Fibroblast of skin of back (primary cell): ENCODE measurements around the gene CFB.
A peak's percentile ranks its signal among the peaks of the same experiment; 100 is the strongest.

ENCODE experiments used
- DNase-seq: peaks from one replicate; pipeline ENCODE4 v3.0.0-alpha.2; 2013

CFB gene

DNA sequence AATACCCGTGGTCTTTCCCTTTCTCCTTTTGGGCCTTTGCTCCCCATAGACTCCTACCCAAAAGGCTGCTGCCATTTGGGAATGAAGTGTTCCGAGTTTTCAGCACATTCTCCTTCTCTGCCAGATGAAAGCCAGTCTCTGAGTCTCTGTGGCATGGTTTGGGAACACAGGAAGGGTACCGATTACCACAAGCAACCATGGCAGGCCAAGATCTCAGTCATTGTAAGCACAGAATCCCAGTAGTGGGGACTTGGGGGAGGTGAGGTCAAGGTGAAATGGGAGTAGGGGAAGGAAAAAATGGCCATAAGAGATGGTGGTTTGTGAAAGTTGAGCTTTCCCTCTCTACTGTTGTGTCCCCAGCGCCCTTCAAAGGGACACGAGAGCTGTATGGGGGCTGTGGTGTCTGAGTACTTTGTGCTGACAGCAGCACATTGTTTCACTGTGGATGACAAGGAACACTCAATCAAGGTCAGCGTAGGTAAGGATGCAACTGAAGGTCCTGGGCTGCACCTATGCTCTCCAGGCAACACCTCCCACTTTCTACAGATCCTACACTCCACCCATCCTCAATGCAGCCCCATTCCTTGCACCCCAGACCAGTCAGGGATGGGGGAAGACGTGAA is 4.1 kb downstream of the CFB start:
- DNase-seq: no peak

DNA sequence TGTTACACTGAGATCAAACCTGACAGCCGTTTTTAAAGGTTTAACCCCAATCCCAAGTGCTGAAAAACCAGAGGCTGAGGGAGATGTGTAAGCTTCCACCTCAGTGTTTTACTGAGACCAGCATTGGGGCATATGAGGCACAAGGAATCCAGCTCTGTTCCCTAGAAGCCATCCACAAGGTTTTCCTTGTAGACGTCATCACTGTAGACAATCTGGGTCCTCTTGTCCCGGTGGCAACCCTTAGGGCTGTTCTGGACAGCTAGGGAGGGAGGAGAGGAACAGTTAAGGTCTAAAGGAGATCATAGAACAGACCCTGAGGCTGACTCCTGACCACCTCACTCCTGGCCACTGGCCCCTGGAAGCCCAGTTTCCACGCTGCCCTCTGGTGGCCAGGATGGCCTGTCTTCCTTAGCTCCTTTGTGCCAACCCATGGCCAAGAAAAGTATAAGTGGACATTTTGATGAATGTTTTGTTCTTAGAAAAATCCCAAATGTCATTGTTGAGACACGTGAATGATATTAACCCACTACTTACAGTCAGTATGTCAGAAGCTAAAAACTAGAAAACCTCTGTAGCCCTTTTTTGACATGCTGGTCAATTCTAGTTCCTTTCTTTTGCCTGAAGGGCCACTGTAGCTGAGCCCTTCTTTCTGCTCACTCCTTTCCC is 6.4 kb downstream of the CFB start:
- DNase-seq: peak; percentile 62

DNA sequence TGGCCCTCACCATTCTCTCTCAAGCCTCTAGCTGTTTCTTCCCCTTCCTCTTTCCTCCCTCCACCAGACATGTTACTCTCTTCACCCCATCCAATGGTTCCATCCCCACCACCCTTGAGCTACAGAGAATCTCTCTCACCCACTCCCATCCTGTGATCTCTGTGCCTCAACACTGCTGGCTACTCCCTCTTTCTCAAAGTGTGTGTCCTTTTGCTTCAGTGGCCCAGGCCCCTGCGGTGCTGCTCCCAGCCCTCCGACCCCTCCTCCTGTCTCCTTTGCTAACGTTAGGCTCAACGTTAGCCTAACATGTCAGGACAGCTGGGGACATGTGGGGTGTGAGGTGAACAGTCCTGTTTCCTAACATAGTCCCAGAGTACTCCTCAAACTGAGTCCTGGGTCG is 7.0 kb downstream of the CFB start:
- DNase-seq: no peak

DNA sequence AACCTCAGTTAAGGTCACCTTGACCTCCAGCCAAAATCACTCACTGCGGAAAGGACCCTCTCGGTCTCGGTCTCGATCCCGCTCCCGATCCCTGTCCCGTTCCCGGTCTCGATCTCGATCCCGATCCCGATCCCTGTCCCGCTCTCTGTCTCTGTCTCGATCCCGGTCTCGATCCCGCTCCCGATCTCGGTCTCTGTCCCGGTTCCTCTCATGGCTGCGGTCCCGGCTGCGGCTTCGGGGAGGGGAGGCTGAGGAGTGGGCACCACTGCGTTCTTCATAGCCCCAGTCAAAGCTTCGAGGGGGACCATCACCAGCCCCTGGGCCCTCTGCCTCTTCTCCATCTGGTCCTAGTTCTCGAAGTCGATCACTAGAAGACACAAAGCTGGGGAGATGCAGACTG is 8.6 kb downstream of the CFB start:
- DNase-seq: no peak

DNA sequence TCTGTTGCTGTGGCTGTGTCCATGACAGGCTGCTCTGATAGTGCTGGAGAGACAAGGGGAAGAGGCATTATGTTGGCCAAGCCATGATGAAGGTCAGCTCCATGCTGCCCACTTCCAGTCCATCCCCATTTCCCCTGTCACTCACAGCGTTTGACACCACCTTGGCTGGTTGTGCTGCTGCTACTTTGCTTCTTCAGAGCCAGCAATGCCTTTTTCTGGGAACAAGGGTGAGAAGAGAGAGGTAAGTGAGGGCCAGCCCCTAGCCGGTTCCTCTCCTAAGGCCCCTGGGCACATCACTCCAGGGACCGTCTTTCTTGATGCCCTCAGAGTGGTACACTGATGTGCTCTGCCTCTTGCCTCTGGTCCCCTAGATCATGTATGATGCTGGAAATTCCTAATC is 10.9 kb downstream of the CFB start:
- no peak for DNase-seq

DNA sequence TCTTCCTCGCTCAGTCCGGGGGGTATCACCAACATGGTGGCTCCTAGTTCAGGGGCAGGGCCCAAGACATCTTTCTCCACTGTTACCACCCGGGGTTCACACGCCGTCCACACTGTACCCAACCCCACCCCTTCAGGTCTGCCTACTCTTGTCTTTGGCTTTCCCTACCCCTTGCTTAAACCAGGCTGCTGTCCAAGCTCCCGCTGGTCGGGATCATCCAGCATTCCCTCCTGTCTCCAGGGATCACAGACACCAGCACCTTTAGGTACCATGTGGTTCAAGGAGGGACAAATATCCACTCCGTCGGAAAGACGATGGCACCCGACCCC is 12.5 kb downstream of the CFB start:
- no peak for DNase-seq

DNA sequence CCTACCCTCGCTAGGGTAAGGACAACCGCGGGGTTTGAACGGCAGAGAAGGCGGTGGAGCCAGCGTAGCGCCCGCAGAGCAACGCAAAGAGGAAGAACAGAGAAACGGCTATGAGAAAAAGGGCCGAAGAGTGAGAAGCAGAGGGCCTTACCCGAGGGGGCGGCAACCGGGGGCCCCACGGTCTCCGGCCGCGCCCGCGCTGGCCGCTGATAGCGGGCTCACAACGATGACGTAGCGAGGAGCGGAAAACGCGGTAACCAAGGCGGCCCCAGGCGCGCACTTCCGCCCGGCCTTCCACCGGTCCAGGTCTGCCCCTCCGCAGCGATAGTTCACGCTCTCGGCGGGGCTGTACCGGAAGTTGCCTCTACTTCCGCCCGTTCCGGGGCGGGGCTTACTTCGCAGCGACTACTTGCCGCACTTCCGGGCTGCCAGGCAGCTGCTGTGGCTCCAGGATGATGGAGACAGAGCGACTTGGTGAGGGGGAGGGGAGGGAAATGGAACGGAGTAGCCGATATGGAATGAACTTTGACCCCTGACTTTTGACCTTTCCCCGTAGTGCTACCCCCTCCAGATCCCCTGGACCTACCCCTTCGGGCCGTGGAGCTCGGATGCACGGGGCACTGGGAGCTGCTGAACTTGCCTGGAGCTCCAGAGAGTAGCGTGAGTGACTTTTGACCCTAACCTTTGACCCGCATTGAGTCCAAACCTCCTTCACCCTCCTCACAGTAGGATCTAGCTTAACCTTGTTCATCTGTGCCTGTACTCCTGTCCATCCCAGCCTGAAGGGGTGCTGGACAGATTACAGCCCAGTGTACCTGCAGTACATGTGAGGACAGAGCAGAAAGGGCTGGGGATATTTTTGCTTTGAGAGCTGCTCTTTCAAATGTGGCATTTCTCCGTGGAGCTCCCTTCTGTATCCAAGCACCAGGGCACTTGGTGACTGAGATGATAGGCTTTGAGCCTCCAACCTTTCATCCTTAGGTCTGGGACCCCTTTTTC is 13.1 kb downstream of the CFB start, which contains the start of the genes NELFE and SKIC2:
NELFE (minus strand) TSS at position 231 of the 999 bp plus-strand sequence. CDS start 525 bp downstream, outside the sequence.
SKIC2 (plus strand) TSS at position 435 of the 999 bp plus-strand sequence; CDS start at position 453, 18 bp downstream.
- peak; percentile 98 for DNase-seq

DNA sequence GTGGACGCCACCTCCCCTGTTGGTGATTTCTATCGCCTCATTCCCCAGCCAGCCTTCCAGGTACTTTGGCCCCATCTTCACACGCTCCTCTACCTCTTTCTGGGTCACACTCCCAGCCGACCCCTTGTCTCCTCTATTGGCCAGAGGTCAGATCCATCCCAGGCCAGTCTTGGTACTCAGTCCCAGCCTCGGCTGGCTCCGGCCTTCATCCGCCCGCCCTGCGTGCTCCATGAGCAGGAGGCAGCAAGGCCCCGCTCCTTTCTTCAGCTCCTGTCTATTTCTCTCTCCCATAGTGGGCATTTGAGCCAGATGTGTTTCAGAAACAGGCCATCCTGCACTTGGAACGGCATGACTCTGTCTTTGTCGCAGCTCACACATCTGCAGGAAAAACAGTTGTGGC is 15.7 kb downstream of the CFB start:
- no peak for DNase-seq

DNA sequence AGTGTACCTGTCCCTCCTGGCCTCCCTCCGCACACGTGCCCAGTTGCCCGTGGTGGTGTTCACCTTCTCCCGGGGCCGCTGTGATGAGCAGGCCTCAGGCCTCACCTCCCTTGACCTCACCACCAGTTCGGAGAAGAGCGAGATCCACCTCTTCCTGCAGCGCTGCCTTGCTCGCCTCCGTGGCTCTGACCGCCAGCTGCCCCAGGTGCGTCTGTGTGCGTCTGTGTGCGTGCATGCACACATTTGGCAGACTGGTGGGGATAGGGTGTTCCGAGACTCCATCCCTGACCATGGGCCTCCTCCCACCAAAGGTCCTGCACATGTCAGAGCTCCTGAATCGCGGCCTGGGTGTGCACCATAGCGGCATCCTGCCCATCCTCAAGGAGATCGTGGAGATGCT is 18.0 kb downstream of the CFB start:
- no peak for DNase-seq

DNA sequence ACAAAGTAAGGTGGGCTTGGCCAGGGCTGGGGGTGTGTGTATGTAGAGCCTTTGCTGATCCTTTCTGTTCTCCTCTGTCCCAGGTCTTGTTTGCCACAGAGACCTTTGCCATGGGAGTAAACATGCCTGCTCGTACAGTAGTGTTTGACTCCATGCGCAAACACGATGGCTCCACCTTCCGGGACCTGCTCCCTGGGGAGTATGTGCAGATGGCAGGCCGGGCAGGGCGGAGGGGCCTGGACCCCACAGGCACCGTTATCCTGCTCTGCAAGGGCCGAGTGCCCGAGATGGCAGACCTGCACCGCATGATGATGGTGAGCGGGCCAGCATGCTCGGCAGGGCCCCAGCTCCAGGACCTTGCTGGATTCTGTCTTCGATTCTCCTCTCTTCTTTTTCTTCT is 19.8 kb downstream of the CFB start:
- DNase-seq: no peak

DNA sequence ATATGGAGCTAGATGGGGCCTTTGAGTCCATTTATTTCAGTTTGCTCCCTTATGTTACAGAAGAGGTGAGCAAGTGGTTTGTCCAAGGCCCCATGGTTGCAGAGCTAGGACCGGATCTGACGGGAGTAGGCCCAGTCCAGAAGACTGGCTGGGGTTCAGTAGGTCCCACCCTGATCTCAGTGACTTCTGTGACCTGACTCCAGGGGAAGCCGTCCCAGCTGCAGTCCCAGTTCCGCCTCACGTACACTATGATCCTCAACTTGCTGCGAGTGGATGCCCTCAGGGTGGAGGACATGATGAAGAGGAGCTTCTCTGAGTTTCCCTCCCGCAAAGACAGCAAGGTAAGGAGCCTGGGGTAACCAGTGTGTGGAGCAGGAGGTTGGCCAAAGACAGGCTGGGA is 20.6 kb downstream of the CFB start:
- no peak for DNase-seq

DNA sequence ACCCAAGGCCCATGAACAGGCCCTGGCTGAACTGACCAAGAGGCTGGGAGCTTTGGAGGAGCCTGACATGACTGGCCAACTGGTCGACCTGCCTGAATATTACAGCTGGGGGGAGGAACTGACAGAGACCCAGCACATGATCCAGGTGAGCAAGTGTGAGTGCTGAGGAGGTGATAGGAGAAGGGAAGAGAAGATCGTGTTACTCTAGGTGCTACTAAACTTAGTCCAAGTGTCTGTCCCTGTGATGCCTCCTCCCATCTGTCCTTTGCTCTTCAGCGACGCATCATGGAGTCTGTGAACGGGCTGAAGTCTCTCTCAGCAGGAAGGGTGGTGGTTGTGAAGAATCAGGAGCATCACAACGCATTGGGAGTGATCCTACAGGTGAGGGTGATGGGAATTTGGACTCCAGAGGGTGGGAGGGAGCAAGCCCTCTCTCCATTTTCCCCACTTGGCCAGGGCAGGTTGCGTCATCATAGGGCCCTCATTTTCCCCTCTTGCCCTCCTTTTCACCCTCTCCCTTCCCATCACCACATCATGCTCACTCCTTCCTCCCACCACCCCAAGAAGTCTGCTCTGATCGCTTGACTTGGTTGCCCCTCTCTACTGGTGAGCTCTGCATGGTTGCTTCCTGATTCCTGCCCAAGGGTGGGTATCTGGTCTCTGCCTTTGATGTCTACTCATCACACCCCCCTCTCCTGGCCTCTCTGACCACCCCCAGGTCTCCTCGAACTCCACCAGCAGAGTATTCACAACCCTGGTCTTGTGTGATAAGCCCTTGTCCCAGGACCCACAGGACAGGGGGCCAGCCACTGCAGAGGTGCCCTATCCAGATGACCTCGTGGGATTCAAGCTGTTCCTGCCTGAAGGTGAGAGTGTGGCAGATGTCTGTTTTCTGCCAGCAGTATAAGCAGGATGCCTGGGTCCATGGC is 21.4 kb downstream of the CFB start:
- DNase-seq: no peak

DNA sequence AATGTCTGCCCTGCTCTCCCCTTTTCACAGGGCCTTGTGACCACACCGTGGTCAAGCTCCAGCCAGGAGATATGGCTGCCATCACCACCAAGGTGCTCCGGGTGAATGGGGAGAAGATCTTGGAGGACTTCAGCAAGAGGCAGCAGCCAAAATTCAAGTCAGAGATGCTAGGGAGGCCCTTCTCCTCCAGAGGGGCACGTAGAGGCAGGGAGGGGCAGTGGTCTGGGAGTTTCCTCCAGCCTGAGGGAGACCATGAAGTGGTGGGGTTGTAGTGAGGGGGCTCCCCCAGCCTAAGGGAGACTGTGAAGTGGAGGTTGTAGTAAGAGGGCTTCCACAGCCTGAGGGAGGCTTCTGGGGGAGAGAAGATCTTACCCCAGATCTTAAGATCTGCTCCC is 22.0 kb downstream of the CFB start:
- DNase-seq: no peak

DNA sequence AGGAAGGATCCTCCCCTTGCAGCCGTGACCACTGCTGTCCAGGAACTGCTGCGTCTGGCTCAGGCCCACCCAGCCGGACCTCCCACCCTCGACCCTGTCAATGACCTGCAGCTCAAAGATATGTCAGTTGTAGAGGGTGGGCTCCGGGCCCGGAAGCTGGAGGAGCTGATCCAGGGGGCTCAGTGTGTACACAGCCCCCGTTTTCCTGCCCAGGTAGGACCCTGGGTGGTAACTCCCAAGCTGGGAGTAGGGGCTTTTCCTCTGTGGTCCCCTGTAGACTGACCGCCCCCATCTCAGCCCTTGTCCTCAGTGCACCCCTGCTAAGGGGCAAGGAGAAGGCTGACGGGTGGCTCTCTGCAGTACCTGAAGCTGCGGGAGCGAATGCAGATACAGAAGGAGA is 22.4 kb downstream of the CFB start:
- no peak for DNase-seq

DNA sequence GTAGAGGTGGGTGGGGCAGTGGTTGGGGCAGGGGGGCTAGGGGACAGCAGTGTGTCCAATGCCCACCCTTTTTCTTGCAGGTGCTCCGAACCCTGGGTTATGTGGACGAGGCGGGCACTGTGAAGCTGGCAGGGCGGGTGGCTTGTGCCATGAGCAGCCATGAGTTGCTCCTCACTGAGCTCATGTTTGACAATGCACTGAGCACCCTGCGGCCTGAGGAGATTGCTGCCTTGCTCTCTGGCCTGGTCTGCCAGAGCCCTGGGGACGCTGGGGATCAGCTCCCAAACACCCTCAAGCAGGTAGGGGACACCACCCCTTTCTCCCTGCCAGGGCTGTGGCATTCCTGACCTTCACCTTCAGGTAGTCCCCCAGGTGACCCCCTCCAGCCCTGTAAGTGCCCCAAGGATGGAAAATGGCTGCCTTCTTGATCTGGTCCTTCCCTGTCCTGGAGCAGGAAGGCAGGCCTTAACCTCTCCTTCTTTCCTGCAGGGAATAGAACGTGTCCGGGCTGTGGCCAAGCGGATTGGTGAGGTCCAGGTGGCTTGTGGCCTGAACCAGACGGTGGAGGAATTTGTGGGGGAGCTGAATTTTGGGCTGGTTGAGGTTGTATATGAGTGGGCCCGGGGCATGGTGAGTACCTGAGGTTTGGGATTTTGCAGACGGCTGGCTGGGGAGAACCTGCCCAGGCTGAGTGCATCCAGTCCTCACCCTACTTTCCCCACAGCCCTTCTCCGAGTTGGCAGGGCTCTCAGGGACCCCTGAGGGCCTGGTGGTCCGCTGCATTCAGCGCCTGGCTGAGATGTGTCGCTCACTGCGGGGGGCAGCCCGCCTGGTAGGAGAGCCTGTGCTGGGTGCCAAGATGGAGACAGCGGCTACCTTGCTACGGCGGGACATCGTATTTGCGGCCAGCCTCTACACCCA is 23.2 kb downstream of the CFB start:
- no peak for DNase-seq

DNA sequence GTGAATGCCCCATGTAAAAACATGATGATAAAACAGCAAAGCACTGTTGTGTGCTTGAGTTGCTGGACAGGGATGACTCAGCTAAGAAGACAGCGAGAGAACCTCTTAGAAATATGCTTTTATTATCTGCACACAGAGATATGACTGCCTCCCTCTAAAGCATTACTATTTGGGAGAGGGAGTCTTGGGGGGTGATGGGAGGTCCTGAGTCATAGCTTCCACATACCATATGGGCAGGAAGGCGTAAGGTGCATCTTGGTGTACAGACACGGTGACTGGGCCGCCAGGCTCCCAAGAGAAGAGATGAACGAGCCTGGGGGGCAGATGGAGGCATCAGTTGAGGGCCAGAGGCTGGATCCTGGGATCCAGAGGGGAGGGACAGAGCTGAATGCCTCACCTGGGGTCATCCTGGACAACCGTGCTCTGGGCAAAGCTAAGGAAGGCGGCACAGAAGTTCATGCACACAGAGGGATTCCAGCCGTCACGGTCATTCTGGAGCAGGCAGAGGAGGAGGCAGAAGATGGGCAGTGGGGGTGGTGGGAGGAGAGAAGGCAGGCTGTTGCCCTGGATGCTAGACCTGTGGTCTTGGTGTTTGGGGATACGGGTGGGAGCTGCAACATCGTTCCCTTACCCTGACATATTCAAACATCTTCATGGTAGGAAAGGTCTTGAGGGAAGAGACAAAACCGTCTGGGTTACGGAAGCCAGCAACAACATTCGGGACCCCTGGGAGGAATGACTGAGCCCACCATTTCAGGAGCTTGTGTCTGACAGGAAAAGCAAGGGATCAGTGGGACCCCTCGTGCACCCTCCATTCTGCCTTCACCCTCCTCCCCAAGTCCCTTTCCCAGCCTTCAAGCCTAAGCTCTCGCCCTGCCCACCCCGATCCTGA is 24.1 kb downstream of the CFB start:
- peak; percentile 37 for DNase-seq

DNA sequence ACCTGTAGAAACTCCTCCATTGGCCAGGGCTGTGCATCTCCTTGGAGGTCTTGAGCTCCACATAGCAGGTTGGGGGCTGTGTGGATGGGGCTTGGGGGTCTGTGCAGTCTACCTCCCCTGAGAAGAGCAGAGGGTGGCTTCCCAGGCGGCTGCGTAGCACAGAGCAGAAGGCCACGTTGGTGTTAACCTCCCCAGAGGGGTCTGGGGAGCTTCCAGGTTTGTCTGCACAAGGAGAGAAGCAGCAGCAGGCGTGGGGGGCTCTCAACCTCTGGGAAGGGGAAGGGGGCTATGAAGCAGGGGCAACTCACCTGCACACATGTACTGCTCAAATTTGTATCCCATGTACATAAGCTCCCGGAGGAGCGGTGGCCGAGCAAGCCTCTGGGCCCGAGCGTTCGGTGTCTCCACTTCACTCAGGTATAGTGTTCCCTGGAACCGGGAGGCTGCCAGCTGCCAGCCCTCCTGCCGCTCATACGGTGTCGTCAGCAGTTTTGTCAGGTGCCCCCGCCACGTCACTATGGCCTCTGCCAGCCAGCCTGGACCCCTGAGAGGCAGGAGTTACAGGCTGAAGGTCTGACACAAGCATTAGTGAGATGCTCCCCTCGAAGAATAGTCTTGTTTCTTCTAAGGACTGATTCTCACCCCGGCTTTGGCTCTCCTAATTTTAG is 24.8 kb downstream of the CFB start:
- no peak for DNase-seq

DNA sequence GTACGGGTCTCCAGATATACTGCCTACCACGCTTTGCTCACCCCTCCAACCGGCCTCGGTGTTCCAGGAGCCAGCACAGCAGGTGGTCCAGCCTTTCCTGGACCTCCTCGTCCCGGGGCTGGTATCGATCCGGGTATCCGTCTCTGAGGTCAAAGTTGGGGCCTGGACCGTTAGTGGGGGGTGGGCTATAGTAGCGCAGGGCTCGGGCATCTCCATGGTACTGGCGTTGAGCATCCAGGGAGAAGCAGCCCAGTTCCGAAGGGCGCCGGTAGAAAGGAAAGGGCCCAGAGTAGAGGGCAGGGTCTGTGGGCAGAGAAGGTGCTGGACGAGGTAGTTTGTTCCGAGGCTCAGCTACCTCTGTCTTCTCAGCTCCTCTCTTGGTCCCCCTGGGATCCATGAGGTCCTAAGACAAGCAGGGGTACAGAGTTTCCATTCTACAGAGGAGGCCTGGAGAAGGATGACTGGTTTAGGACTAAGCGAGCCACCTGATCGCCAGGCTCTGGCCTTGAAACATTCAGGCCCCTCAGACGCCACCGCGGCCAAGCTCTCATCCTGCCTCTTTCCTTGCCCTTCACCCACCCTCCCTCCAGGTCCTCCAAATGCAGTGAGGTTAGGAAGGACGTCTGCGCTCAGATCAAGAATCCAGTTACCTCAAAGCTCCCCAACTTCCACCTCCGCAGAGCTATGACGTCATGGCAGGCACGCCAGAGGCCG is 25.5 kb downstream of the CFB start:
- DNase-seq: no peak
